Effector memory CD8-positive, alpha-beta T cell (primary cell): ENCODE measurements around the gene PRRT1B.

Experiments used
- ATAC-seq: fragments of 150-1000 bp; cut with Tn5 transposase; replicated peaks from 2 replicates; pipeline ENCODE4 v1.10.0; 2021; ENCODE audit warnings: mild to moderate bottlenecking, moderate library complexity
- DNase-seq, 3 experiments: peaks; one replicate each; pipeline ENCODE4 v3.0.0; 2021
- H3K27ac Mint-ChIP-seq, 2 donors: one replicate each; pipeline ENCODE4 v1.8.0; 2022; ENCODE audit warnings: mild to moderate bottlenecking in 2 of 2, mixed read lengths in 2 of 2, moderate library complexity in 2 of 2
- H3K27me3 Mint-ChIP-seq, 2 donors: one replicate each; pipeline ENCODE4 v1.8.0; 2022; ENCODE audit warnings: mixed read lengths in 2 of 2
- H3K36me3 Mint-ChIP-seq: one replicate; pipeline ENCODE4 v1.8.0; 2022; ENCODE audit warnings: mild to moderate bottlenecking, moderate library complexity, mixed read lengths; ENCODE audit not compliant: insufficient read depth
- H3K4me1 Mint-ChIP-seq, 2 donors: one replicate each; pipeline ENCODE4 v1.8.0; 2022; ENCODE audit warnings: low read depth in 2 of 2, mixed read lengths in 2 of 2
- H3K4me3 Mint-ChIP-seq, 2 donors: one replicate each; pipeline ENCODE4 v1.8.0; 2022; ENCODE audit warnings: mild to moderate bottlenecking in 2 of 2, mixed read lengths in 2 of 2, moderate library complexity in 2 of 2
- H3K9me3 Mint-ChIP-seq, 2 donors: one replicate each; pipeline ENCODE4 v1.8.0; 2022; ENCODE audit warnings: mixed read lengths in 2 of 2

Gene PRRT1B

DNA sequence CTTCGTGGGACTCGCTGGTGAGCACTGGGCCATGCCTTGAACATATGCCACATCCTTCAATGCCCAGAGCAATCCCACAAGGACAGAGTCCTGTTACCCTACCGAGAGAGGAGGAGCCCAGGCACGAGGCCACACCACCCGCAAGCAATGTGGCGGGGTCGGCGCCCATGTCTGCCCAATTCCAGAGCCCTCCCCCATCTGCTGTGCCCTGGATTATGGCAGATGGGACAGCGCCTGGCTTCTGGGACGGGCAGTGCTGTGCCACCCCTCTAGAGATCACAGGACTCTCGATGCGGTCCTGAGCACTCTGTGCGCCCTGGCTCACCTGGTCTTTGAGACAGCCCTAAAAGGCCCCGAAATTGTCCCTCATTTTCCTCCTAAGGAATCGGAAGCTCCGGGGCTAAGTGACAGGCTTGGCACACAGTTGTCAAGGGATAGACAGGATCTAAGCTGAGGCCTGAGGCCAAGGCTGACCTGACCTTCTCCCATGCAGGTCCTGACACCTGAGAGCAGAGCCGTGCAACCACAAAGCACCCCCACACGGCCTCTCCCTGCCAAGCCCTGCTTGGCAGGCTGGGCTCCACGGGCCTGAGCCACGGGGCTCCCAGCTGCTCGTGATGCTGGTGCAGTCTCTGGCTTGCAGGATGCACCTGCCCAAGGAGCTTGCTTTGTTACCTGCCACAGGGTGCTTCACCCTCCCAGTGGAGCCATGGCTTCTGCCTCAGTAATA lies 48.8 kb downstream of the PRRT1B start:
- DNase-seq: no peak
- Mint-ChIP-seq H3K4me1 (peaks cover 22 to 24% of the 10 kb centered on the region in 2 donors), H3K36me3 (peaks cover 77% of the 10 kb centered on the region), H3K27ac (peak overlapping the region in 1 of 2 donors; percentile 73), H3K27me3 (no peaks in the 10 kb centered on the region), H3K4me3 (no peak overlapping the region), H3K9me3 (no peaks in the 10 kb centered on the region)
- ATAC-seq: no peak

GRCh38 chr9:131594906-131595665 lies 49.8 kb downstream of the PRRT1B start:
- Mint-ChIP-seq H3K27me3 (no peaks in the 10 kb centered on the region), H3K36me3 (peaks cover 78% of the 10 kb centered on the region), H3K27ac (peak overlapping the region; percentile 31 to 73), H3K9me3 (no peaks in the 10 kb centered on the region), H3K4me3 (no peak overlapping the region), H3K4me1 (peaks cover 18 to 22% of the 10 kb centered on the region in 2 donors)
- DNase-seq: no peak
- ATAC-seq: no peak

DNA sequence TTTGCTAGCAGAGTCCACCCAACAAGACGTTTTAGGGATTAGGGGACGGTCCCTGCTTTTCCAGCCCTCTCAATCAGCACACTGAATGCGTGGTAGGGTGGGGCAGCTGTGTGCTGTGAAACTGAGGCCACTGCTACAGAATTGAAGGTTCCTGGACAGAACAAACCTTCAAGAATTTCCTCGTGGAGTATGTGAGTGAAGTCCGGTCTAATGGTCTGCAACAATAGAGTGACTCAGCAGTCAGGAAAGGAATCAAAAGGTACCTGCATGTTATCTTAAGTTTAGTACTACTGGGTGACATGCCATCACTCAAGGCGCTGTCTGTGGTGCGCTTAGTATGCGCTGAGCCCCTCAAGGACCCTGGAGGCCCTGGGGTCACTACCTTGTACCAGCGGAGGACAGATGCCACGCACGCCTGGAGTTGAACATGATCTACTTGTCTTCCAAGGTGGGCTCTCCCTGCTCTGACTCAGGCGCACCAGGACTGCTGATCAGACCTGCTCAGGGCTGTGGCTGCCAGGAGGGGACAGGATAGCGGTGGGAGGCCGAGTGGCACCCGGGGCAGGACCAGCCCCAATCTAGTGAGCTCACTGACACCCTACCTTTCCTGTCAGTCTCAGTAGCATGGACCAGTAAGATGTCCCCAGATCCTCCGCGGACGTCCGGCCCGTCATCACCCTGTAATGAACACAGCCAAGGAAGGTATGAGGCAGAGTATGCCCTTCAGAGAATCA lies 50.5 kb downstream of the PRRT1B start:
- H3K27me3 Mint-ChIP-seq: no peaks in the 10 kb centered on the region
- no peak overlapping the region for H3K4me3 Mint-ChIP-seq

GRCh38 chr9:131596430-131596743 lies 51.1 kb downstream of the PRRT1B start:
- ATAC-seq (no peak), DNase-seq (no peak)
- H3K9me3 Mint-ChIP-seq: no peaks in the 10 kb centered on the region
- no peak overlapping the region for H3K27ac Mint-ChIP-seq
- H3K27me3 Mint-ChIP-seq: no peaks in the 10 kb centered on the region
- peaks cover 6 to 9% of the 10 kb centered on the region in 2 donors for H3K4me1 Mint-ChIP-seq
- no peak overlapping the region for H3K4me3 Mint-ChIP-seq
- H3K36me3 Mint-ChIP-seq: peaks cover 71% of the 10 kb centered on the region

More for the DNA sequence above, 50.5 kb downstream of the PRRT1B start:
- Mint-ChIP-seq H3K27ac (peak overlapping the region in 1 of 2 donors; percentile 31), H3K9me3 (no peaks in the 10 kb centered on the region), H3K4me1 (peaks cover 12 to 15% of the 10 kb centered on the region in 2 donors), H3K36me3 (peaks cover 75% of the 10 kb centered on the region)
- DNase-seq (no peak), ATAC-seq (no peak)

GRCh38 chr9:131597246-131597645 lies 51.9 kb downstream of the PRRT1B start:
- no peak for ATAC-seq

DNA sequence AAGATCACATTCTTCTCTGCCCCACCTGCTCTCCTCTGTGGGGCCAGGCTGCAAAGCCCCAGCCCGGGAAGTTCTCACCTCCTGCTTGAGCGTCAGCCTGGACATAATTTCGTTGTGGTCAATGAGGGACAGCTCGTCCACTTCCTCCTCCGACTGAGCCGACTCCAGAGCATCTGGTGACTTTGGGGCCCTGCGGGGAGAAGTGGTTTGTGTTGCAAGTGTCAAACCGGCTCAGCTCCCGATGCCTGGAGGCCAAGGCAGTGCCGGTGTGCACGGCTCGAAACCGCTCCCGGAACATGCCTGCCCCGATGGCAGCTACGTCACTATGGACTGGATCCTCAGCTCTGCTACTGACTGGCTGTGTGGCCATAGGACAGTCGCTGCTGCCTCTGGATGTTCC lies 52.8 kb downstream of the PRRT1B start:
- Mint-ChIP-seq H3K36me3 (peaks cover 74% of the 10 kb centered on the region), H3K27ac (peak overlapping the region in 1 of 2 donors; percentile 53), H3K27me3 (no peaks in the 10 kb centered on the region), H3K4me1 (peaks cover 5 to 8% of the 10 kb centered on the region in 2 donors), H3K9me3 (no peaks in the 10 kb centered on the region), H3K4me3 (no peak overlapping the region)
- DNase-seq (no peak), ATAC-seq (no peak)

More at GRCh38 chr9:131597246-131597645, 51.9 kb downstream of the PRRT1B start:
- H3K27ac Mint-ChIP-seq: peak overlapping the region in 1 of 2 donors; percentile 53
- no peak overlapping the region for H3K4me3 Mint-ChIP-seq
- no peak for DNase-seq
- peaks cover under 1 to 2% of the 10 kb centered on the region in 2 donors for H3K4me1 Mint-ChIP-seq
- no peaks in the 10 kb centered on the region for H3K27me3 Mint-ChIP-seq
- no peaks in the 10 kb centered on the region for H3K9me3 Mint-ChIP-seq
- peaks cover 70% of the 10 kb centered on the region for H3K36me3 Mint-ChIP-seq

DNA sequence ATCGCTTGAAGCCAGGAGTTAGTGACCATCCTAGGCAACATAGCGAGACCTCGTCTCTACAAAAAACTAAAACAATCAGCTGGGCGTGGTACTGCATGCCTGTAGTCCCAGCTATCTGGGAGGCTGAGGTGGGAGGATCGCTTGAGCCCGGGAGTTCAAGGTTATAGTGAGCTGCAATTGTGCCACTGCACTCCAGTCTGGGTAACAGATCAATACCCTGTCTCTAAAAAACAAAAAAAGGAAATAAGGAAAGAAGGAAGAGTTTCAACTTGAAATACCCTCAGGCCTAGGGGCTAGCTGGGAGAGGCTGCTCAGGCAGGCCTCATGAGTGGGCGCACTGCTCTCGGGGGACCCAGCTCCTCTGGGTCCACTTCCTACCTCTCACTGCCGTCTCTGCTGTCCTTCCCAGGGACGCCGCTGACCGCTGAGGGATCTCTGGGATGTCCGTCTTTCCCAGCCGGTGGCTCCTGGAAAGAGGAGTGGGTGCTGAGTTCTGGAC lies 56.4 kb downstream of the PRRT1B start:
- ATAC-seq: no peak

GRCh38 chr9:131603199-131603598 lies 57.9 kb downstream of the PRRT1B start:
- ATAC-seq (no peak), DNase-seq (no peak)
- Mint-ChIP-seq H3K27ac (peak overlapping the region; percentile 46 to 79), H3K9me3 (no peaks in the 10 kb centered on the region), H3K4me1 (peaks cover 19 to 22% of the 10 kb centered on the region in 2 donors), H3K4me3 (no peak overlapping the region), H3K36me3 (peaks cover 68% of the 10 kb centered on the region), H3K27me3 (no peaks in the 10 kb centered on the region)

More for the DNA sequence above, 56.4 kb downstream of the PRRT1B start:
- Mint-ChIP-seq H3K27ac (peak overlapping the region; percentile 72 to 77), H3K9me3 (no peaks in the 10 kb centered on the region), H3K4me1 (peaks cover 17% of the 10 kb centered on the region in 2 donors), H3K4me3 (no peak overlapping the region), H3K36me3 (peaks cover 73% of the 10 kb centered on the region), H3K27me3 (no peaks in the 10 kb centered on the region)
- DNase-seq: no peak

DNA sequence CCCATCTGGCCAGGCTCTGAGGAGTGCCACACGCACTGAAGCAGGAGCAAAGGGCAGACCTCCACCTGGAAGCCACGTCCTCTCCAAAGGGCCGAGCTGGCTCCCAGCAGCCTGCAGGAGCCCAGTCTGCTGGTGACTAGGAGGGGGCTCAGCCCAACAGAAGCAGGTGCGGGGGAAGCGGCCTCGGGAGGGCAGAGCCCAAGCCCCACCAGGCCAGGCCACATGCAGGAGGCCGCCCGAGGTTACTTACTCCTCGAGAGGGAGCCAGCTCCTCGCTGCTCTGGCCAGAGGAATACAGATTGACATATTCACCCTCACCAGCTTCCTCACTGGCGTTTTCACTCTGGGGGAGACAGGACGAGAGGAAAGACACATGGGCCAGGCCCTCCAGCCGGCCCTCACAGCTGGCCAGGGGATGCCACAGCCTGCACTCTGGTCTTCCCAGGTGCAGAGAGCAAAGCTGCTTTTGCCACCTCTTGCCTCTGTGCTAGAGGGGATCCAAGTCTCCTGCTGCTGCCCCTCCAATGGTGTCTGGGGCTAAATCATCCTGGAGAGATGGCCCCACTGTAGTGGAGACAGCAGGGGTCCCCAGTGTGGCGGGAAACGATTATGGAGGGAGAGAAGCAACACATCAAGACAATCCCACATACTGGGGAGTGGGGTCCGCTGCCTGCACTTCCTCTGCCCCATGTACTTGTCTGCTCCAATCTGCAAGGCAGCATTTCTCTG lies 58.6 kb downstream of the PRRT1B start:
- Mint-ChIP-seq H3K36me3 (peaks cover 66% of the 10 kb centered on the region), H3K4me1 (peaks cover 19 to 22% of the 10 kb centered on the region in 2 donors)

GRCh38 chr9:131605770-131606590 lies 60.7 kb downstream of the PRRT1B start:
- DNase-seq: no peak
- Mint-ChIP-seq H3K36me3 (peaks cover 61% of the 10 kb centered on the region), H3K4me1 (peaks cover 19 to 22% of the 10 kb centered on the region in 2 donors)

More for the DNA sequence above, 58.6 kb downstream of the PRRT1B start:
- ATAC-seq (no peak), DNase-seq (no peak)
- Mint-ChIP-seq H3K9me3 (no peaks in the 10 kb centered on the region), H3K27ac (peak overlapping the region; percentile 46 to 79), H3K4me3 (no peak overlapping the region), H3K27me3 (no peaks in the 10 kb centered on the region)

GRCh38 chr9:131606896-131607567 lies 61.7 kb downstream of the PRRT1B start:
- H3K27ac Mint-ChIP-seq: peak overlapping the region; percentile 60 to 78
- DNase-seq (no peak), ATAC-seq (no peak)
- no peak overlapping the region for H3K4me3 Mint-ChIP-seq
- H3K36me3 Mint-ChIP-seq: peaks cover 65% of the 10 kb centered on the region
- no peaks in the 10 kb centered on the region for H3K27me3 Mint-ChIP-seq
- H3K9me3 Mint-ChIP-seq: no peaks in the 10 kb centered on the region
- peaks cover 19 to 22% of the 10 kb centered on the region in 2 donors for H3K4me1 Mint-ChIP-seq

More at GRCh38 chr9:131605770-131606590, 60.7 kb downstream of the PRRT1B start:
- Mint-ChIP-seq H3K27me3 (no peaks in the 10 kb centered on the region), H3K4me3 (no peak overlapping the region), H3K27ac (peak overlapping the region; percentile 56 to 78), H3K9me3 (no peaks in the 10 kb centered on the region)
- no peak for ATAC-seq

DNA sequence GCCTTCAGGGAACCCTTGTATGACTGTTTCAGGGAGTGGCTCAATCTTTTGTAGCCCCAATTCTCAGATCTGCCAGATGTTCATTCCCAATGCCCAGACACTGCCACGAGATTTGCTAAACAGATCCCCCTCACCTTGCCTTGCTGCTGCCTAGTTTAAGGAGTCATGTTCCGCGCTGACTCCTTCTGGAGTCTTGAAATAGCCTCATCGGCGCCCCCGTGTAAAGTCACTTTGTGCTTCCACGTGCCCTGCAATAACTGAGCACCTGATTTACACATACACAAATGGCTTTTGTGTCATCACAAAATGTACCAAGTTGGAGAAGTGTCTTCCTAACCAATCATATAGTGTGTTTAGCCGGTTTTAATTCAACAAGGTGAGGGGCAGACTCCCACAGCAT lies 62.3 kb downstream of the PRRT1B start:
- no peak for DNase-seq
- Mint-ChIP-seq H3K27me3 (no peaks in the 10 kb centered on the region), H3K4me3 (no peak overlapping the region), H3K36me3 (peaks cover 62% of the 10 kb centered on the region), H3K9me3 (no peaks in the 10 kb centered on the region), H3K27ac (peak overlapping the region; percentile 60 to 78), H3K4me1 (peaks cover 14 to 23% of the 10 kb centered on the region in 2 donors)
- ATAC-seq: no peak
